Mesenchymal stem cell (in vitro differentiated cells and primary cell): ENCODE results near the gene ANOS1.
A peak's percentile ranks its signal among the peaks of the same experiment; 100 is the strongest.
"Not testable (repeated sequence)": the region's sequence is repeated elsewhere in the genome, so short reads cannot be mapped to it uniquely, and the experiment has no call there.

Experiments
- DNase-seq: peaks from one replicate; pipeline ENCODE4 v3.0.0-alpha.2; 2013
- H2AFZ ChIP-seq: one replicate; pipeline ENCODE4 v1.6.1; 2013; ENCODE audit warnings: low read depth, mild to moderate bottlenecking, control low read depth, inconsistent platforms, low read length, moderate library complexity
- H2AK5ac ChIP-seq: 2 replicates; pipeline ENCODE4 v1.6.1; 2013; ENCODE audit warnings: low read length, moderate library complexity, mild to moderate bottlenecking, inconsistent platforms; ENCODE audit not compliant: severe bottlenecking
- H2BK120ac ChIP-seq: one replicate; pipeline ENCODE4 v1.6.1; 2013; ENCODE audit warnings: low read depth, mild to moderate bottlenecking, inconsistent platforms, low read length, moderate library complexity
- H2BK12ac ChIP-seq, 2 experiments: one replicate each; pipeline ENCODE4 v1.6.1; 2013; ENCODE audit warnings: inconsistent platforms in 2 of 2, low read length in 2 of 2, mild to moderate bottlenecking in 2 of 2, moderate library complexity in 2 of 2, control low read depth in 1 of 2
- H2BK15ac ChIP-seq: one replicate; pipeline ENCODE4 v1.6.1; 2013; ENCODE audit warnings: mild to moderate bottlenecking, low read depth, inconsistent platforms; ENCODE audit not compliant: poor library complexity, severe bottlenecking
- H2BK5ac ChIP-seq: 2 replicates; pipeline ENCODE4 v1.6.1; 2013; ENCODE audit warnings: low read depth, mild to moderate bottlenecking, low read length, control low read depth, inconsistent platforms; ENCODE audit not compliant: poor library complexity, severe bottlenecking
- H3K14ac ChIP-seq, 2 experiments: one replicate each; pipeline ENCODE4 v1.6.1; 2013; ENCODE audit warnings: inconsistent platforms in 2 of 2, low read length in 2 of 2, control low read depth in 1 of 2, mild to moderate bottlenecking in 1 of 2, moderate library complexity in 1 of 2
- H3K18ac ChIP-seq, 2 experiments: one replicate each; pipeline ENCODE4 v1.6.1; 2013; ENCODE audit warnings: inconsistent platforms in 2 of 2, low read length in 2 of 2, control low read depth in 1 of 2, low read depth in 1 of 2, mild to moderate bottlenecking in 1 of 2
- H3K23ac ChIP-seq, 2 experiments: one replicate each; pipeline ENCODE4 v1.6.1; 2013; ENCODE audit warnings: inconsistent platforms in 2 of 2, low read length in 2 of 2, mild to moderate bottlenecking in 2 of 2, moderate library complexity in 2 of 2, control low read depth in 1 of 2
- H3K27ac ChIP-seq: 2 replicates; pipeline ENCODE4 v1.5.1; 2013; ENCODE audit warnings: mild to moderate bottlenecking, moderate library complexity, low read length, control low read depth, inconsistent platforms; ENCODE audit not compliant: poor library complexity, severe bottlenecking
- H3K27me3 ChIP-seq, 2 experiments: 2 replicates each; pipeline versions ENCODE4 v1.6.1 to v1.7.0; 2013; ENCODE audit warnings: low read length in 2 of 2, mild to moderate bottlenecking in 2 of 2, moderate library complexity in 2 of 2, control low read depth in 1 of 2, inconsistent platforms in 1 of 2; ENCODE audit not compliant: control insufficient read depth in 1 of 2, insufficient read depth in 1 of 2
- H3K36me3 ChIP-seq, 2 experiments: 2 replicates each; pipeline versions ENCODE4 v1.6.1 to v1.7.0; 2013; ENCODE audit warnings: low read length in 2 of 2, control low read depth in 1 of 2, inconsistent platforms in 1 of 2, low read depth in 1 of 2, mild to moderate bottlenecking in 1 of 2; ENCODE audit not compliant: insufficient read depth in 2 of 2, control insufficient read depth in 1 of 2
- H3K4ac ChIP-seq, 2 experiments: one replicate each; pipeline ENCODE4 v1.6.1; 2013; ENCODE audit warnings: inconsistent platforms in 2 of 2, low read length in 2 of 2, mild to moderate bottlenecking in 2 of 2, moderate library complexity in 2 of 2, control low read depth in 1 of 2, low read depth in 1 of 2
- H3K4me1 ChIP-seq: 2 replicates; pipeline ENCODE4 v1.6.1; 2013; ENCODE audit warnings: low read depth, low read length, control low read depth; ENCODE audit not compliant: control insufficient read depth, insufficient read depth
- H3K4me2 ChIP-seq: 2 replicates; pipeline ENCODE4 v1.6.1; 2013; ENCODE audit warnings: low read length, mild to moderate bottlenecking, inconsistent platforms; ENCODE audit not compliant: poor library complexity, severe bottlenecking
- H3K4me3 ChIP-seq, 2 experiments: 2 replicates each; pipeline versions ENCODE4 v1.5.1 to v1.7.0; 2013; ENCODE audit warnings: low read length in 2 of 2, mild to moderate bottlenecking in 2 of 2, control low read depth in 1 of 2, low read depth in 1 of 2; ENCODE audit not compliant: insufficient read depth in 1 of 2
- H3K79me1 ChIP-seq: replicated peaks from 2 replicates; pipeline ENCODE4 v1.6.1; 2013; ENCODE audit warnings: mild to moderate bottlenecking, control low read depth, low read length, inconsistent platforms; ENCODE audit not compliant: poor library complexity, severe bottlenecking
- H3K9ac ChIP-seq: 2 replicates; pipeline ENCODE4 v1.7.0; 2013; ENCODE audit warnings: mild to moderate bottlenecking, low read length, moderate library complexity
- H3K9me3 ChIP-seq: 2 replicates; pipeline ENCODE4 v1.7.0; 2013; ENCODE audit warnings: mild to moderate bottlenecking, low read length; ENCODE audit not compliant: control insufficient read depth
- H4K8ac ChIP-seq: one replicate; pipeline ENCODE4 v1.6.1; 2013; ENCODE audit warnings: inconsistent platforms, mild to moderate bottlenecking, low read length, moderate library complexity
- H4K91ac ChIP-seq: one replicate; pipeline ENCODE4 v1.6.1; 2013; ENCODE audit warnings: mild to moderate bottlenecking, low read length, inconsistent platforms
- WGBS: methylation state at CpG from one replicate; pipeline ENCODE4 v1.1.7; 2013; ENCODE audit warnings: mixed read lengths; 5-methylcytosine and 5-hydroxymethylcytosine counted together

ANOS1 gene

GRCh38 chrX:8758706-8759105 lies 26.8 kb upstream of the ANOS1 start:
- H2AFZ ChIP-seq, H2BK120ac ChIP-seq, H3K9ac ChIP-seq, H2BK15ac ChIP-seq, H4K8ac ChIP-seq, H3K14ac ChIP-seq, H3K79me1 ChIP-seq, H4K91ac ChIP-seq, H3K4me3 ChIP-seq, H3K23ac ChIP-seq, DNase-seq, H3K9me3 ChIP-seq, H3K4me2 ChIP-seq, H3K4ac ChIP-seq, H3K4me1 ChIP-seq, H3K36me3 ChIP-seq, H3K27me3 ChIP-seq, H2AK5ac ChIP-seq, H3K18ac ChIP-seq, H2BK12ac ChIP-seq, H2BK5ac ChIP-seq: not testable (repeated sequence)
- 85% methylated on average over 2 of the region's 5 CpGs for WGBS
- H3K27ac ChIP-seq = peak overlapping the region; percentile 69

- H2BK5ac ChIP-seq, H3K27me3 ChIP-seq, H2AK5ac ChIP-seq, H3K4me3 ChIP-seq, H2AFZ ChIP-seq, H3K4me1 ChIP-seq, H3K36me3 ChIP-seq, H3K18ac ChIP-seq, H3K79me1 ChIP-seq, H3K4me2 ChIP-seq, H3K14ac ChIP-seq, H4K91ac ChIP-seq, H3K9me3 ChIP-seq, H3K4ac ChIP-seq, H3K9ac ChIP-seq, H2BK12ac ChIP-seq, H4K8ac ChIP-seq, H2BK15ac ChIP-seq, H2BK120ac ChIP-seq, H3K23ac ChIP-seq: not testable (repeated sequence)
- 100% methylated on average over 1 of the region's 7 CpGs for WGBS
- H3K27ac ChIP-seq = peak overlapping the region; percentile 76
- DNase-seq = peak; percentile 40
Measured at GRCh38 chrX:8757609-8758389, 25.9 kb upstream of the ANOS1 start.

GRCh38 chrX:8755813-8756212 lies 23.9 kb upstream of the ANOS1 start:
- Histone ChIP-seq H3K23ac (no peak overlapping the region), H3K4me1 (peaks cover 2% of the 10 kb centered on the region), H3K36me3 (no peaks in the 10 kb centered on the region), H3K9me3 (no peaks in the 10 kb centered on the region), H3K14ac (no peak overlapping the region), H3K9ac (no peak overlapping the region), H2AFZ (no peak overlapping the region), H2BK12ac (no peak overlapping the region), H2BK5ac (no peak overlapping the region), H2AK5ac (no peak overlapping the region), H4K8ac (no peak overlapping the region), H2BK15ac (no peak overlapping the region), H3K79me1 (no peaks in the 10 kb centered on the region), H3K18ac (no peak overlapping the region), H3K4ac (no peak overlapping the region), H3K4me2 (no peak overlapping the region), H3K27ac (no peak overlapping the region), H3K4me3 (no peak overlapping the region), H4K91ac (no peak overlapping the region), H2BK120ac (no peak overlapping the region), H3K27me3 (no peaks in the 10 kb centered on the region)
- no peak for DNase-seq

GRCh38 chrX:8755116-8755515 lies 23.2 kb upstream of the ANOS1 start:
- Histone ChIP-seq H2BK12ac (no peak overlapping the region), H3K4ac (no peak overlapping the region), H3K4me2 (no peak overlapping the region), H4K91ac (no peak overlapping the region), H3K14ac (no peak overlapping the region), H2AFZ (no peak overlapping the region), H2AK5ac (no peak overlapping the region), H3K18ac (no peak overlapping the region), H4K8ac (no peak overlapping the region), H3K4me3 (no peak overlapping the region), H2BK120ac (no peak overlapping the region), H3K79me1 (no peaks in the 10 kb centered on the region), H3K36me3 (no peaks in the 10 kb centered on the region), H3K27me3 (no peaks in the 10 kb centered on the region), H3K23ac (no peak overlapping the region), H3K27ac (no peak overlapping the region), H3K9me3 (no peaks in the 10 kb centered on the region), H3K9ac (no peak overlapping the region), H2BK5ac (no peak overlapping the region), H3K4me1 (peaks cover 2% of the 10 kb centered on the region), H2BK15ac (no peak overlapping the region)
- no peak for DNase-seq
- WGBS = 100% methylated on average over 2 of the region's 4 CpGs
